Measurements from ENCODE around the gene CTDSP1.

The CTDSP1 gene

DNA sequence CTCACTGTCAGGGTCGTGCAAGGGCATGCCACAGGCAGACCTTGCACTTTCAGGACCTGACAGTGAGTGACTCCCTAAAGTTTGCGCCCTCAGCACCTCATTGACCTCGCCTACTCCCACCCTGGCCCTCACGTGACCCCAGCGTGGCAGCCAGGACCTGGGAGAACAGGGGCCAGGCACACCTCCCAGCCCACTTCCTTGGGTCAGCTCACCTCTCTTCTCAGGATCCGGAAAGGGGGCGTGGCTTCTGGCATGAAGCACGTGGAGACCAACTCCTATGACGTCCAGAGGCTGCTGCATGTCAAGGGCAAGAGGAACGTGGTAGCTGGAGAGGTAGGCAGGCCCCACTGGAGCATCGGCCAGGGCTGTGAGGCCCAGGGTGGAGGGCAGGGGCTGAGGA lies 28.1 kb downstream of the CTDSP1 start:
- no peak for DNase-seq

- no peak for DNase-seq
Measured at GRCh38 chr2:218428846-218429558, 29.3 kb downstream of the CTDSP1 start.

DNA sequence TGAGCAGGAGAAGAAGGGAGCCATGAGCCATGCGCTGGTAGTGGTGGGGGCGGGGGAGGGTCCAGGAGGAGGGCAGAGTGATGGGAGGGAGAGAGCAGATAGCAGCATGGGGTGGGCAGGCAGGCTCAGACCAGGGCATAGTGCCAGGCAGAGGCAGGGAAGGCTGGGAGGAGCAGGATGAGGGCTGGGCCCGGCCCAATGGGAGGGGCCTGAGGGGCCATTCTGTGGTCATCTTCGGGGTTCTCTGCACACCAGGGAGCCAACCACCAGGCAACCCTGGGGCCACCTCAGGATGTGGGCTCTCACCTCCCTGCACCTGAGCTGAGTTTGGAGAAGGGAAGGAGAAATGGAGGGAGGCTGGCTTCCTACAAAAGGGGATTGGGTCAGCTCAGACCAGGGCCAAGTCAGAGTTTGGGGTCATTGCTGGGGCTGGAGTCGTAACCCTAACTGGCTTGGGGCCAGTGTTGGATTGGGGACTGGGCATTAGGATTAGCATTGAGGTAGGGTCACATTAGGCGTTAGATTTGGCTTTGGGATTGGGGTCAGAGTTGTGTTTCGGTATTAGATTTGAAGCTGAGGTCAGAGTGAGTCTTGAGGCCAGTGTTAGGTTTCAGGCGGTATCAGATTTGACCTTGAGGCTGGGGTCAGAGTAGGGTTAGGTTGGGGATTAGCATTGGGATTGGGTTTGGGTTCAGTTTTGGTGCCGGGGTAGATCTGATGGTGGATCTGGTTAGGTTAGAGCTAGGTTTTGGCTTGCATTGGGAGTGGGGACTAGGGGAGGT lies 30.4 kb downstream of the CTDSP1 start:
- no peak for DNase-seq

- no peak for DNase-seq
Measured at GRCh38 chr2:218430721-218431120, 31.1 kb downstream of the CTDSP1 start.

DNA sequence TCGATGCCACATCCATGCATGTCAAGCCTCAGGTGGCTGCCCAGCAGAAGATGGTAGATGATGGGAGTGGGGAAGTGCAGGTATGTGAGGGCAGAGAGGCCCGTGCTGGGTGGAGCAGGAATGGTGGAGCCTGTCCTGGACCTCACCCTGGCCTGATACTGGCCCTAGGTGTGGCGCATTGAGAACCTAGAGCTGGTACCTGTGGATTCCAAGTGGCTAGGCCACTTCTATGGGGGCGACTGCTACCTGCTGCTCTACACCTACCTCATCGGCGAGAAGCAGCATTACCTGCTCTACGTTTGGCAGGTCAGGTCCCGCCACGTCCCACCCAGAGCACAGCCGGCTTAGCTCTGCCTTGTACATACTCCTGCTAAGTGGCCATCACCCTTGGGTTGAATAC lies 32.2 kb downstream of the CTDSP1 start:
- DNase-seq: no peak

DNA sequence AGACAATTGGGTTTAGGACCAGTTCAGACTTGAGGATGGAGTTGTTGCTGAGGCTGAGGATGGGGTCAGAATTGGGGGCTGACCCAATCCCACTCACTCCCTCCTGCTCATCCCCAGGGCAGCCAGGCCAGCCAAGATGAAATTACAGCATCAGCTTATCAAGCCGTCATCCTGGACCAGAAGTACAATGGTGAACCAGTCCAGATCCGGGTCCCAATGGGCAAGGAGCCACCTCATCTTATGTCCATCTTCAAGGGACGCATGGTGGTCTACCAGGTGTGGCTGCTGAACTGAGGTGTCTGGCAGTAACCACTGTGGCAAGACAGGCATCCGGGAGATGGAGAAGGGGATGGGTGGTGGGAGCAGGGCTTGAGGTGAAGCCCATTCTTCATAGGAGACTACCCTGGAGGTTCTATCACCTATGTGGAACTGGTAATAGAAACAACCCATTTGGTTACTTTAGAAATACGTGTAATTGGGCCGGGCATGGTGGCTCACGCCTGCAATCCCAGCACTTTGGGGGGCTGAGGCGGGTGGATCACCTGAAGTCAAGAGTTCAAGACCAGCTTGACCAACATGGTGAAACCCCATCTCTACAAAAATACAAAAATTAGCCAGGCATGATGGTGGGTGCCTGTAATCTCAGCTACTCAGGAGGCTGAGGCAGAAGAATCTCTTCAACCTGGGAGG lies 33.2 kb downstream of the CTDSP1 start:
- no peak for DNase-seq

- DNase-seq: no peak
Measured at GRCh38 chr2:218434456-218434855, 34.8 kb downstream of the CTDSP1 start.

GRCh38 chr2:218435003-218435982 lies 35.6 kb downstream of the CTDSP1 start:
- DNase-seq: no peak

DNA sequence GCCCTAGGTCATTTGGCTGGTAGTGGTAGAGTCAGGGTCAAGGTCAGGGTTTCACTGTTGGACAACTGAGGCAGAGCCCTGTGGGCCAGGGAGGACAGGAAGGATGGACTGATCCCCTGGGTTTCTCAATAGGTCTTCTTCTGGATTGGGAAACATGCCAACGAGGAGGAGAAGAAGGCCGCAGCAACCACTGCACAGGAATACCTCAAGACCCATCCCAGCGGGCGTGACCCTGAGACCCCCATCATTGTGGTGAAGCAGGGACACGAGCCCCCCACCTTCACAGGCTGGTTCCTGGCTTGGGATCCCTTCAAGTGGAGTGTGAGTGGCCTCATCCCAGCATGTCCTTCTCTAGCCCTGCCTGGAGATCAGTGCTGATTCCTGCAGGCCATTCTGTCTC lies 37.3 kb downstream of the CTDSP1 start:
- no peak for DNase-seq

GRCh38 chr2:218437969-218438368 lies 38.3 kb downstream of the CTDSP1 start:
- DNase-seq: no peak

- DNase-seq: no peak
Measured at GRCh38 chr2:218438596-218438995, 38.9 kb downstream of the CTDSP1 start.

GRCh38 chr2:218444692-218445357 lies 45.2 kb downstream of the CTDSP1 start:
- no peak for DNase-seq

DNA sequence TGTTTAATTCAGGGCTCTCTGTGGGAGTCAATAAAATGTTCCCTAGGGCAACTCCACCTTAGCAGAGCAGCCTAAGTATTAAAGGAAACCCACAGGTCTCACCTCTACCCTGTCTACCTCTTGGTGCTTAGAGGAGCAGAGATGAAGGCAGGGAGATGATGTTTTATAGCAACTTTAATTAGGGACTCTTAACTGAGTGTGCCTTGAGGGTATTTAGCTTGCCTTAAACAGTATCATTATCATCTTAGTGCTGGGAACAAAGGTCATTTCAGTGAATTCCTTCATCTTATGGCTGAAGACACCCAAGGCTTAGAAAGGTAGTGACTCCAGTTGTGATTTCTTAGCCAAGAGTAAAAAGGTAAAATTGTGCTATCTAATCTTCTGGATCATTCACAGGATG lies 45.9 kb downstream of the CTDSP1 start:
- DNase-seq: no peak

GRCh38 chr2:218446547-218446946 lies 46.9 kb downstream of the CTDSP1 start:
- no peak for DNase-seq

DNA sequence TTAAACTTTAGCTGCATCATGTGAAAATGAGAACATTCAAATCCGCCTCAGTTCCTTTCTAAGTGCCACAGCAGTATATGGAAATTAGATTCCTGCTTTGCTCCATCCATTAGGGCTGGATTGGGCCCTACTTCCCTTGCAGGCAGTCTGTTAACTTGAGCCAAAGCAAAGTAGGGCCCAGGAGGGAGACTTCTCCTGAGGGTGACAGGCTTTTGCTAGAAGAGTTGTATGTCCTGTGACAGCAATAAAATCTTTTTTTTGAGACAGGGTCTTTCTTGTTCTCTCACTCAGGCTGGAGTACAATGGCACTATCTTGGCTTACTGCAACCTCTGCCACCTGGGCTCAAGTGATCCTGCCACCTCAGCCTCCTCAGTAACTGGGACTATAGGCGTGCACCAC lies 47.4 kb downstream of the CTDSP1 start:
- no peak for DNase-seq

DNA sequence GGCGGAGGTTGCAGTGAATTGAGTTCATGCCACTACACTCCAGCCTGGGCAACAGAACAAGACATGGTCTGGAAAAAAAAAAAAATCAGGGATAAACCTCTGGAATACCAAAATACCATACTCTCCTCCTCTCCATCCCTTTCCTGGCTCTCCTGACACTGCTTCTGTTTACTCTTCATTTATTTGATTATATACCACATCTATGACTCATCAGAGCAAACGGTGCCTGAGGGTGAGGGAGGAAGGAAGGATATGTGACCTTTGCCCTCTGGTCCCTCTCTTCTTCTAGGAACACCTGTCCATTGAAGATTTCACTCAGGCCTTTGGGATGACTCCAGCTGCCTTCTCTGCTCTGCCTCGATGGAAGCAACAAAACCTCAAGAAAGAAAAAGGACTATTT lies 49.3 kb downstream of the CTDSP1 start:
- no peak for DNase-seq

GRCh38 chr2:218452079-218452478 lies 52.4 kb downstream of the CTDSP1 start:
- DNase-seq: no peak

Measured in activated CD4-positive, alpha-beta T cell treated with anti-CD3 and anti-CD28 coated beads for 1 hour (primary cell).